Mesendoderm (in vitro differentiated cells): ENCODE data around the gene FAM78A.
A peak's percentile ranks its signal among the peaks of the same experiment; 100 is the strongest.

Source experiments
- DNase-seq: peaks from one replicate; pipeline ENCODE4 v3.0.0; 2013
- H2AK5ac ChIP-seq: 2 replicates; pipeline ENCODE4 v1.6.1; 2013; ENCODE audit warnings: low read length, inconsistent platforms
- H2BK120ac ChIP-seq: 2 replicates; pipeline ENCODE4 v1.6.1; 2013; ENCODE audit warnings: low read depth, mild to moderate bottlenecking, low read length, moderate library complexity, mixed read lengths
- H2BK15ac ChIP-seq: replicated peaks from 2 replicates; pipeline ENCODE4 v1.6.1; 2013; ENCODE audit warnings: low read depth, mild to moderate bottlenecking, moderate library complexity
- H2BK5ac ChIP-seq: 2 replicates; pipeline ENCODE4 v1.6.1; 2013; ENCODE audit warnings: low read length, inconsistent platforms
- H3K18ac ChIP-seq: 2 replicates; pipeline ENCODE4 v1.6.1; 2013; ENCODE audit warnings: mild to moderate bottlenecking, low read length, mixed read lengths
- H3K23ac ChIP-seq: one replicate; pipeline ENCODE4 v1.6.1; 2013; ENCODE audit warnings: low read length
- H3K27ac ChIP-seq: 2 replicates; pipeline ENCODE4 v1.5.1; 2013; ENCODE audit warnings: low read depth, mild to moderate bottlenecking, inconsistent platforms, low read length, moderate library complexity
- H3K27me3 ChIP-seq: 2 replicates; pipeline ENCODE4 v1.6.1; 2013; ENCODE audit warnings: low read length, control low read depth, mild to moderate bottlenecking, inconsistent platforms; ENCODE audit not compliant: insufficient read depth, poor library complexity
- H3K36me3 ChIP-seq: 2 replicates; pipeline ENCODE4 v1.6.1; 2013; ENCODE audit warnings: low read length, inconsistent platforms; ENCODE audit not compliant: control insufficient read depth, insufficient read depth
- H3K4ac ChIP-seq: one replicate; pipeline ENCODE4 v1.6.1; 2013; ENCODE audit warnings: low read depth, mild to moderate bottlenecking, low read length, moderate library complexity
- H3K4me1 ChIP-seq: 2 replicates; pipeline ENCODE4 v1.6.1; 2013; ENCODE audit warnings: low read depth, low read length, inconsistent platforms; ENCODE audit not compliant: control insufficient read depth
- H3K4me2 ChIP-seq: 2 replicates; pipeline ENCODE4 v1.6.1; 2013; ENCODE audit warnings: low read length
- H3K4me3 ChIP-seq: 2 replicates; pipeline ENCODE4 v1.5.1; 2013; ENCODE audit warnings: mild to moderate bottlenecking, low read length
- H3K56ac ChIP-seq: one replicate; pipeline ENCODE4 v1.6.1; 2013; ENCODE audit warnings: low read length
- H3K79me1 ChIP-seq: 2 replicates; pipeline ENCODE4 v1.6.1; 2013; ENCODE audit warnings: low read length, inconsistent platforms
- H3K79me2 ChIP-seq: 2 replicates; pipeline ENCODE4 v1.6.1; 2013; ENCODE audit warnings: mild to moderate bottlenecking, low read length; ENCODE audit not compliant: control insufficient read depth, insufficient read depth
- H3K9ac ChIP-seq: 2 replicates; pipeline ENCODE4 v1.6.1; 2013; ENCODE audit warnings: low read length, inconsistent platforms
- H4K5ac ChIP-seq: one replicate; pipeline ENCODE4 v1.6.1; 2013; ENCODE audit warnings: low read length
- H4K8ac ChIP-seq: one replicate; pipeline ENCODE4 v1.6.1; 2013; ENCODE audit warnings: low read depth, mild to moderate bottlenecking, control low read depth, low read length, moderate library complexity
- WGBS: extraction: QIAGEN DNeasy Blood & Tissue Kit; methylation state at CpG from one replicate; pipeline ENCODE4 v1.1.7; 2013; ENCODE audit warnings: low lambda C conversion rate, missing lambda C conversion rate; ENCODE audit not compliant: insufficient coverage; ENCODE audit errors: extremely low coverage; 5-methylcytosine and 5-hydroxymethylcytosine counted together

FAM78A gene

GRCh38 chr9:131280660-131281059 lies 4.3 kb upstream of the FAM78A start:
- Histone ChIP-seq H4K8ac (no peak overlapping the region), H3K36me3 (no peaks in the 10 kb centered on the region), H3K79me1 (no peaks in the 10 kb centered on the region), H2BK15ac (no peak overlapping the region), H3K4me2 (no peak overlapping the region), H3K18ac (no peak overlapping the region), H3K4me3 (no peak overlapping the region), H2AK5ac (no peak overlapping the region), H3K56ac (no peak overlapping the region), H2BK5ac (no peak overlapping the region), H3K9ac (no peak overlapping the region), H4K5ac (no peak overlapping the region), H2BK120ac (no peak overlapping the region), H3K27ac (no peak overlapping the region), H3K79me2 (no peaks in the 10 kb centered on the region), H3K27me3 (peaks cover 6% of the 10 kb centered on the region), H3K23ac (no peak overlapping the region), H3K4me1 (no peaks in the 10 kb centered on the region), H3K4ac (no peak overlapping the region)
- no peak for DNase-seq
- no CpG with 5 or more reads among the region's 3 CpGs for WGBS

- H3K27me3 ChIP-seq: peaks cover 6% of the 10 kb centered on the region
- no CpG with 5 or more reads among the region's 19 CpGs for WGBS
Observed at GRCh38 chr9:131279863-131280570, 3.7 kb upstream of the FAM78A start.

GRCh38 chr9:131279196-131279862 lies 3.0 kb upstream of the FAM78A start:
- Histone ChIP-seq H2BK5ac (no peak overlapping the region), H3K79me1 (no peaks in the 10 kb centered on the region), H3K4me3 (no peak overlapping the region), H3K27me3 (peaks cover 6% of the 10 kb centered on the region), H4K5ac (no peak overlapping the region), H3K56ac (no peak overlapping the region), H3K36me3 (no peaks in the 10 kb centered on the region), H3K9ac (no peak overlapping the region), H2BK15ac (no peak overlapping the region), H2AK5ac (no peak overlapping the region), H2BK120ac (no peak overlapping the region), H3K23ac (no peak overlapping the region), H4K8ac (no peak overlapping the region), H3K79me2 (no peaks in the 10 kb centered on the region), H3K4me1 (no peaks in the 10 kb centered on the region), H3K4me2 (no peak overlapping the region), H3K27ac (no peak overlapping the region), H3K18ac (no peak overlapping the region), H3K4ac (no peak overlapping the region)
- WGBS: no CpG with 5 or more reads among the region's 11 CpGs
- DNase-seq: no peak

More at GRCh38 chr9:131279863-131280570, 3.7 kb upstream of the FAM78A start:
- Histone ChIP-seq H3K4ac (no peak overlapping the region), H3K79me2 (no peaks in the 10 kb centered on the region), H3K4me3 (no peak overlapping the region), H2BK5ac (no peak overlapping the region), H3K27ac (no peak overlapping the region), H3K18ac (no peak overlapping the region), H3K23ac (no peak overlapping the region), H3K36me3 (no peaks in the 10 kb centered on the region), H3K4me1 (no peaks in the 10 kb centered on the region), H3K4me2 (no peak overlapping the region), H2AK5ac (no peak overlapping the region), H4K5ac (no peak overlapping the region), H2BK15ac (no peak overlapping the region), H3K56ac (no peak overlapping the region), H3K9ac (no peak overlapping the region), H4K8ac (no peak overlapping the region), H3K79me1 (no peaks in the 10 kb centered on the region), H2BK120ac (no peak overlapping the region)
- no peak for DNase-seq

- Histone ChIP-seq H3K27ac (no peak overlapping the region), H3K9ac (no peak overlapping the region), H2BK15ac (no peak overlapping the region), H3K36me3 (no peaks in the 10 kb centered on the region), H4K8ac (no peak overlapping the region), H2BK120ac (no peak overlapping the region), H3K4ac (no peak overlapping the region), H3K4me3 (no peak overlapping the region), H3K18ac (no peak overlapping the region), H3K79me1 (no peaks in the 10 kb centered on the region), H3K23ac (no peak overlapping the region), H3K56ac (no peak overlapping the region), H2BK5ac (no peak overlapping the region), H2AK5ac (no peak overlapping the region), H3K27me3 (peaks cover 6% of the 10 kb centered on the region), H3K79me2 (no peaks in the 10 kb centered on the region), H3K4me2 (no peak overlapping the region), H4K5ac (no peak overlapping the region), H3K4me1 (no peaks in the 10 kb centered on the region)
- no CpG with 5 or more reads among the region's 10 CpGs for WGBS
- no peak for DNase-seq
Observed at GRCh38 chr9:131278702-131279111, 2.4 kb upstream of the FAM78A start.

GRCh38 chr9:131277910-131278701 lies 1.8 kb upstream of the FAM78A start:
- Histone ChIP-seq H3K9ac (no peak overlapping the region), H3K4me3 (peak overlapping the region; percentile 7), H2BK120ac (no peak overlapping the region), H4K5ac (no peak overlapping the region), H3K79me2 (no peaks in the 10 kb centered on the region), H2AK5ac (no peak overlapping the region), H3K23ac (no peak overlapping the region), H3K36me3 (no peaks in the 10 kb centered on the region), H3K56ac (peak overlapping the region; percentile 54), H3K27me3 (peaks cover 6% of the 10 kb centered on the region), H3K4ac (no peak overlapping the region), H3K27ac (no peak overlapping the region), H3K4me1 (no peaks in the 10 kb centered on the region), H3K18ac (peak overlapping the region; percentile 9), H3K4me2 (peak overlapping the region; percentile 5), H3K79me1 (no peaks in the 10 kb centered on the region), H2BK15ac (no peak overlapping the region), H4K8ac (no peak overlapping the region), H2BK5ac (no peak overlapping the region)
- peak; percentile 95 for DNase-seq
- WGBS: no CpG with 5 or more reads among the region's 59 CpGs
